ENCODE results near the gene MAD2L1BP. TPM values are rescaled to one million over a fixed set of nuclear protein-coding genes. Genes with fewer than 3 reads are reported as not detected.

MAD2L1BP gene
- total and polyA plus RNA-seq, 2 of the 13 experiments (the other 11 are each of a cell fraction or from before 2014, with no cell fraction given), result 54.2 to 55.5 TPM

- TF ChIP-seq, protein P1, sequence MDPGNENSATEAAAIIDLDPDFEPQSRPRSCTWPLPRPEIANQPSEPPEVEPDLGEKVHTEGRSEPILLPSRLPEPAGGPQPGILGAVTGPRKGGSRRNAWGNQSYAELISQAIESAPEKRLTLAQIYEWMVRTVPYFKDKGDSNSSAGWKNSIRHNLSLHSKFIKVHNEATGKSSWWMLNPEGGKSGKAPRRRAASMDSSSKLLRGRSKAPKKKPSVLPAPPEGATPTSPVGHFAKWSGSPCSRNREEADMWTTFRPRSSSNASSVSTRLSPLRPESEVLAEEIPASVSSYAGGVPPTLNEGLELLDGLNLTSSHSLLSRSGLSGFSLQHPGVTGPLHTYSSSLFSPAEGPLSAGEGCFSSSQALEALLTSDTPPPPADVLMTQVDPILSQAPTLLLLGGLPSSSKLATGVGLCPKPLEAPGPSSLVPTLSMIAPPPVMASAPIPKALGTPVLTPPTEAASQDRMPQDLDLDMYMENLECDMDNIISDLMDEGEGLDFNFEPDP (CRISPR knock-in tag; conservative IDR thresholded peaks at IDR 0.05), result no peak
- TF ChIP-seq ZNF234 (CRISPR knock-in tag; conservative IDR thresholded peaks at IDR 0.05), result 0 out of 2 replicates have a peak, but pooled peaks have one; percentile 39
- TF ChIP-seq ATF5 (CRISPR knock-in tag; IDR thresholded peaks at IDR 0.05; ENCODE audit: low read depth), result no peak
- peak; percentile 100 for TF ChIP-seq NR2C2 (CRISPR knock-in tag; IDR thresholded peaks at IDR 0.05; ENCODE audit: borderline replicate concordance)
- TF ChIP-seq MXD3 (CRISPR knock-in tag; IDR thresholded peaks at IDR 0.05), result peak; percentile 76; the same call in 1 of the 2 replicates
- TF ChIP-seq HNF4G (IDR thresholded peaks at IDR 0.05; ENCODE audit: borderline replicate concordance, low read depth, low read length), result no peak
- no peak for TF ChIP-seq HNF4G (CRISPR knock-in tag; IDR thresholded peaks at IDR 0.05; ENCODE audit: borderline replicate concordance, low read depth)
- TF ChIP-seq, protein P2, sequence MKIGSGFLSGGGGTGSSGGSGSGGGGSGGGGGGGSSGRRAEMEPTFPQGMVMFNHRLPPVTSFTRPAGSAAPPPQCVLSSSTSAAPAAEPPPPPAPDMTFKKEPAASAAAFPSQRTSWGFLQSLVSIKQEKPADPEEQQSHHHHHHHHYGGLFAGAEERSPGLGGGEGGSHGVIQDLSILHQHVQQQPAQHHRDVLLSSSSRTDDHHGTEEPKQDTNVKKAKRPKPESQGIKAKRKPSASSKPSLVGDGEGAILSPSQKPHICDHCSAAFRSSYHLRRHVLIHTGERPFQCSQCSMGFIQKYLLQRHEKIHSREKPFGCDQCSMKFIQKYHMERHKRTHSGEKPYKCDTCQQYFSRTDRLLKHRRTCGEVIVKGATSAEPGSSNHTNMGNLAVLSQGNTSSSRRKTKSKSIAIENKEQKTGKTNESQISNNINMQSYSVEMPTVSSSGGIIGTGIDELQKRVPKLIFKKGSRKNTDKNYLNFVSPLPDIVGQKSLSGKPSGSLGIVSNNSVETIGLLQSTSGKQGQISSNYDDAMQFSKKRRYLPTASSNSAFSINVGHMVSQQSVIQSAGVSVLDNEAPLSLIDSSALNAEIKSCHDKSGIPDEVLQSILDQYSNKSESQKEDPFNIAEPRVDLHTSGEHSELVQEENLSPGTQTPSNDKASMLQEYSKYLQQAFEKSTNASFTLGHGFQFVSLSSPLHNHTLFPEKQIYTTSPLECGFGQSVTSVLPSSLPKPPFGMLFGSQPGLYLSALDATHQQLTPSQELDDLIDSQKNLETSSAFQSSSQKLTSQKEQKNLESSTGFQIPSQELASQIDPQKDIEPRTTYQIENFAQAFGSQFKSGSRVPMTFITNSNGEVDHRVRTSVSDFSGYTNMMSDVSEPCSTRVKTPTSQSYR (CRISPR knock-in tag; IDR thresholded peaks at IDR 0.05; ENCODE audit: borderline replicate concordance), result no peak
- TF ChIP-seq ZFYVE20 (CRISPR knock-in tag; IDR thresholded peaks at IDR 0.05; ENCODE audit: borderline replicate concordance, low read depth), result 0 out of 2 replicates have a peak, but pooled peaks have one; percentile 28
- peak; percentile 53; the same call in 1 of the 2 replicates for TF ChIP-seq YEATS4 (CRISPR knock-in tag; IDR thresholded peaks at IDR 0.05; ENCODE audit: borderline replicate concordance)
- TF ChIP-seq EEA1 (CRISPR knock-in tag; IDR thresholded peaks at IDR 0.05; ENCODE audit: borderline replicate concordance), result no peak
- TF ChIP-seq ZNF3 (CRISPR knock-in tag; IDR thresholded peaks at IDR 0.05), result no peak
- TF ChIP-seq, protein P3, sequence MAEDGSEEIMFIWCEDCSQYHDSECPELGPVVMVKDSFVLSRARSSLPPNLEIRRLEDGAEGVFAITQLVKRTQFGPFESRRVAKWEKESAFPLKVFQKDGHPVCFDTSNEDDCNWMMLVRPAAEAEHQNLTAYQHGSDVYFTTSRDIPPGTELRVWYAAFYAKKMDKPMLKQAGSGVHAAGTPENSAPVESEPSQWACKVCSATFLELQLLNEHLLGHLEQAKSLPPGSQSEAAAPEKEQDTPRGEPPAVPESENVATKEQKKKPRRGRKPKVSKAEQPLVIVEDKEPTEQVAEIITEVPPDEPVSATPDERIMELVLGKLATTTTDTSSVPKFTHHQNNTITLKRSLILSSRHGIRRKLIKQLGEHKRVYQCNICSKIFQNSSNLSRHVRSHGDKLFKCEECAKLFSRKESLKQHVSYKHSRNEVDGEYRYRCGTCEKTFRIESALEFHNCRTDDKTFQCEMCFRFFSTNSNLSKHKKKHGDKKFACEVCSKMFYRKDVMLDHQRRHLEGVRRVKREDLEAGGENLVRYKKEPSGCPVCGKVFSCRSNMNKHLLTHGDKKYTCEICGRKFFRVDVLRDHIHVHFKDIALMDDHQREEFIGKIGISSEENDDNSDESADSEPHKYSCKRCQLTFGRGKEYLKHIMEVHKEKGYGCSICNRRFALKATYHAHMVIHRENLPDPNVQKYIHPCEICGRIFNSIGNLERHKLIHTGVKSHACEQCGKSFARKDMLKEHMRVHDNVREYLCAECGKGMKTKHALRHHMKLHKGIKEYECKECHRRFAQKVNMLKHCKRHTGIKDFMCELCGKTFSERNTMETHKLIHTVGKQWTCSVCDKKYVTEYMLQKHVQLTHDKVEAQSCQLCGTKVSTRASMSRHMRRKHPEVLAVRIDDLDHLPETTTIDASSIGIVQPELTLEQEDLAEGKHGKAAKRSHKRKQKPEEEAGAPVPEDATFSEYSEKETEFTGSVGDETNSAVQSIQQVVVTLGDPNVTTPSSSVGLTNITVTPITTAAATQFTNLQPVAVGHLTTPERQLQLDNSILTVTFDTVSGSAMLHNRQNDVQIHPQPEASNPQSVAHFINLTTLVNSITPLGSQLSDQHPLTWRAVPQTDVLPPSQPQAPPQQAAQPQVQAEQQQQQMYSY (CRISPR knock-in tag; IDR thresholded peaks at IDR 0.05), result no peak
- TF ChIP-seq ZNF367 (CRISPR knock-in tag; IDR thresholded peaks at IDR 0.05; ENCODE audit: borderline replicate concordance), result no peak
- TF ChIP-seq ZNF333 (CRISPR knock-in tag; IDR thresholded peaks at IDR 0.05; ENCODE audit: borderline replicate concordance), result 0 out of 2 replicates have a peak, but pooled peaks have one; percentile 57
- no peak for TF ChIP-seq RNF2 (conservative IDR thresholded peaks at IDR 0.05; ENCODE audit: low read depth)
- no peak for TF ChIP-seq MIER2 (CRISPR knock-in tag; IDR thresholded peaks at IDR 0.05)
- peak; percentile 26; the same call in 1 of the 2 replicates for TF ChIP-seq ZNF761 (CRISPR knock-in tag; conservative IDR thresholded peaks at IDR 0.05)
- 0 out of 2 replicates have a peak, but pooled peaks have one; percentile 17 for TF ChIP-seq ZNF83 (CRISPR knock-in tag; IDR thresholded peaks at IDR 0.05; ENCODE audit: borderline replicate concordance)
Observed at GRCh38 chr6:43687437-43688347, 52.1 kb downstream of the MAD2L1BP start, which contains the start of gene MRPS18A (continued).
